VCaP (cell line): Measurements from ENCODE around the gene LRRC73.
"Not testable (repeated sequence)": the region's sequence is repeated elsewhere in the genome, so short reads cannot be mapped to it uniquely, and the experiment has no call there.

Source experiments
- H3K27ac ChIP-seq: fragments of 450-650 bp; 2 replicates; pipeline ENCODE4 v1.5.1; 2017
- CTCF ChIP-seq: fragments of 450-650 bp; conservative IDR thresholded peaks from 2 replicates; pipeline ENCODE4 v1.5.1; 2017; ENCODE audit warnings: mild to moderate bottlenecking, moderate library complexity

The LRRC73 gene

GRCh38 chr6:43509984-43510826 is at the start of gene LRRC73:
LRRC73 (minus strand) TSS chr6:43510346; CDS start chr6:43509785, 561 bp downstream.
- TF ChIP-seq CTCF, result no peak
- peak within 1 kb of the TSS; percentile 64 for H3K27ac ChIP-seq

GRCh38 chr6:43559328-43559727 is 49.2 kb upstream of the LRRC73 start:
- no peak overlapping the region for H3K27ac ChIP-seq
- no peak for TF ChIP-seq CTCF

- H3K27ac ChIP-seq, result not testable (repeated sequence)
Observed at GRCh38 chr6:43557620-43558019, 47.5 kb upstream of the LRRC73 start.

GRCh38 chr6:43547222-43547621 is 37.1 kb upstream of the LRRC73 start:
- no peak for TF ChIP-seq CTCF
- H3K27ac ChIP-seq, result no peak overlapping the region

- TF ChIP-seq CTCF, result no peak
- no peak overlapping the region for H3K27ac ChIP-seq
Observed at GRCh38 chr6:43544461-43544860, 34.3 kb upstream of the LRRC73 start.

GRCh38 chr6:43541774-43542471 is 31.8 kb upstream of the LRRC73 start:
- H3K27ac ChIP-seq, result no peak overlapping the region
- no peak for TF ChIP-seq CTCF

- no peak for TF ChIP-seq CTCF
- H3K27ac ChIP-seq, result no peak overlapping the region
Observed at GRCh38 chr6:43540507-43540906, 30.4 kb upstream of the LRRC73 start.

GRCh38 chr6:43539409-43539808 is 29.3 kb upstream of the LRRC73 start:
- not testable (repeated sequence) for H3K27ac ChIP-seq

- H3K27ac ChIP-seq, result not testable (repeated sequence)
Observed at GRCh38 chr6:43538986-43539385, 28.8 kb upstream of the LRRC73 start.
